ENCODE measurements around the gene HAPSTR1.

Gene HAPSTR1

GRCh38 chr16:9097266-9098219 lies 6.1 kb downstream of the HAPSTR1 start:
- DNase-seq: no peak

- DNase-seq: no peak
These were observed 7.1 kb downstream of the HAPSTR1 start for GRCh38 chr16:9098377-9099090.

GRCh38 chr16:9099131-9099625 lies 7.7 kb downstream of the HAPSTR1 start:
- DNase-seq: no peak

DNA sequence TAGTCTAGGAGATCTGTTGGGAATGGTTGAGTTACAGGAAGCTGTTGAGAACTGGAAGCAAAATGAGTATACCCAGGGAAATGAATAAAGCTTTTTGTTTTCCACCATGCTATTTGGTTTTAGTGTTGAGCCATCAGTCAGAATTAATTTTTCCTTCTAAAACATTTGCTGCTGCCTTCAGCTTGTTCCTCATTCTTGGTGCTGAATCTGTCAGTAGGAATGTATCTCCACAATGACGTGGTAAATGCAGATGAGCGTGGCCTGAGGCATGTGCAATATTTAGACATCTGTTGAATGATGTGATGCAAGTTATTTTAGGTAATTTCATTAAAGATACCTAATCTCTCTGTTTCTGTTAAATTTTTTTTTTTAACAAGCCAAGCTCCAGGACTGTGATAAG lies 10.9 kb downstream of the HAPSTR1 start:
- DNase-seq: no peak

DNA sequence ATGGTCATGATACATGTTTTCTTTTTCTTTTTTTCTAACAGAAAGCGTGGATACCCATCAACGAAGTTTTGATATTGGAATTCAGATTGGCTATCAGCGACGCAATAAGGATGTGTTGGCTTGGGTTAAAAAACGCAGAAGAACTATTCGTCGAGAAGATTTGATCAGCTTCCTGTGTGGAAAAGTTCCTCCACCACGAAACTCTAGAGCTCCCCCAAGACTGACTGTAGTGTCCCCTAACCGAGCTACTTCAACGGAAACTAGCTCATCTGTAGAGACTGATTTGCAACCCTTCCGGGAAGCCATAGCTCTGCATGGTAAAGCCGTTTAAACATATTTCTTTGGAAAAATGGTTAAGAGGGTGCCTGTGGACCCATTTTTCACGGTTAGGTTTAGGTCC lies 11.5 kb downstream of the HAPSTR1 start:
- DNase-seq: no peak

GRCh38 chr16:9103546-9103945 lies 12.1 kb downstream of the HAPSTR1 start:
- no peak for DNase-seq

- no peak for DNase-seq
These were observed 13.7 kb downstream of the HAPSTR1 start for GRCh38 chr16:9105189-9105588.

DNA sequence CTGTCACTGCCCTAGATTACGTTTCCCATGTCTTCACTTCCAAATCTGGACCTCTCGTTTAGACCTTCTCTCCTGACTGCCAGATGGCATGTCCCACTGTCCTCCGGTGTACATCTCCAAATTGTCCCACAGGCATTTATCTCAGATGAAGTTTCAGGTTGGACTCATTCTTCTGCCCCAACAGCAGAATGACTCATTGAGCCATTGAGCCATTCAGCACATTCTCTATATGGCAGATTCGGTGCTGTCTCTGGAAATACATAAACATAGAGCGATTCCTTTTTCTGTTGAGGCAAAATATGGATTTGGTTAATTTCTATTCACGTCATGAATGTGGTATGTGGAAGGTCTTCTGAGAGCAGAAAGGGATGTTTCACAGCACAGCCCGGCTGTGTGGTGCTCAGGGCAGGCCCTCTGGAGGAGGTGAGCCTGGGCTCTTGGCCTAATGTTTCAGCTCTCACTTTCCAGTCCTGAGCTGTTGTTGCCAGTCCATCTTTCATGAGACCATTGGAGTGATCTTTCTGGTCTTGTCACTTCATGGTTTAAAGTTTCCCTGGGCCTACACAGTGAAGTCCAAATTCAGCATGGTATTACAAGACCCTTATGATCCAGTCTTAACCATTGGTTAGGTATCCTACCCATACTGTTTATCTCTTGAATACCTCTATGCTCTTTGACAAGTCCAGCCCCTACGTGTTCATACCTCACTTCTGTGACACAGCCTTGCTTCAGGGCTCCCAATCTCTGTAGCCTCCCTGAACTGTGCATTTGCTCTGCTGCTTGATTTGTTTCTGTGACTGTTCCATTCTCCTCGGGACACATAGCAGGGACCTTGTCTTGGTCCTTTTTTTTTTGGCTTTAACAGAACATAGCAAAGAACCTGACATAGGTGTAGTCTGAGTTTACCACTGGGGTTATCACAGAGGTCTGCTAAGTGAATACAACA lies 15.9 kb downstream of the HAPSTR1 start:
- no peak for DNase-seq

- DNase-seq: no peak
These were observed 17.8 kb downstream of the HAPSTR1 start for GRCh38 chr16:9109255-9109654.

GRCh38 chr16:9112166-9112843 lies 20.9 kb downstream of the HAPSTR1 start:
- no peak for DNase-seq

GRCh38 chr16:9112844-9113186 lies 21.4 kb downstream of the HAPSTR1 start:
- DNase-seq: no peak

DNA sequence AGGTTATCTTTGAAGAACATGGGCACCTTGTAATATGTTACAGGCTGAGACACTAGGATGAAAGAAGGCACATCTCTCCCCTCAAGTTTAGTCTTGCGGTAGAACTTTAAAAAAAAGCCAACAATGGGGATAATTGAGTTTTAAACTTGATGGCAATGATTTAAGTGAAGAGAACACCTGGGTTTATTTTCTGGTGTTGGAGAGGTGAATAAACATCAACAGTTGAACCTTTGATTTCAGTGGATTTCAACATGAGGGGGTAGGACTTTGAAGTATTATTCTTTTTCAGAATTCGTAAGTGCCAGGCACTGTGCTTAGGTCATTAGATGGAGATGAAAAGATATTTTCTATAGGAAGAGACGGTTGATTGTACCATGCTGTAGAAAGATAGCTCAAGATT lies 22.3 kb downstream of the HAPSTR1 start:
- no peak for DNase-seq

DNA sequence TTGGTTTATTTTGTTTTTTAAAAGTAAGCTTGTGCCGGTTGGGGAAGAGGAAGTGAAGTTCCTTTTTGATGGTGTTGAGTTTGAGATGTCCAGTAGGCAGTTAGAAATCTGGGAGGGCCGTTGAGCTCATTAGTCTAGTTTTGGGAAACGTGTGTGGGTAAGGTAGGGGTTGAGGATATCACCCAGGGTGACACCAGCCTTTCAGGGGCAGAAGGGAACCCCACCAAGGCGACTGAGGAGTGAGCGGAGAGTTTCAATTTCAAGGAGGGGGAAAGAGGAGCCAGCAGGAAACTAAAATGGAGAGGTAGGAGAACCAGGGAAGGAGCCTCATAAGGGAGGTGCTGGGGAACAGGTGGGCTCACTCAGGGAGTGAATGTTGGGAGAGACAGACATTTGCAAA lies 22.7 kb downstream of the HAPSTR1 start:
- DNase-seq: no peak

DNA sequence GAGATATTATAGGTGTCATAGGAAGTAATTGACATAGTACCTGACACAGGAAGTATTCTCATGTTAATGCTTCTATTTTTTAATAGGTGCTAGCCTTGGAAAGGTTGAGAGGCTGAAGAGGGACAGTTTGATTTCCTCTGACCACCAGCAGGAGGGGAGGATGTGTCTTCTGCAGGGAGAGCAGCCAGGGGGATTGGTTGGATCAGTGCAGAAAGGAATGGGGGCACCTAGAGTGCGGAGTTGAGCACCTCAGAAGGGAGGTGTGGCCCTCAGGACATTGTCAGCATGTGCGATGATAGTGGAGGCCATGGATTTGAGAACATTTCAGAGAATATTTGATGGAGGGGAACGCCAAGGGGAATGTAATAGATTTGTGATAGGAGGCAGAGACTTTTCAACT lies 23.4 kb downstream of the HAPSTR1 start:
- no peak for DNase-seq

GRCh38 chr16:9115277-9115676 lies 23.8 kb downstream of the HAPSTR1 start:
- no peak for DNase-seq

- DNase-seq: no peak
These were observed 24.7 kb downstream of the HAPSTR1 start for GRCh38 chr16:9116141-9116540.

- no peak for DNase-seq
These were observed 26.7 kb downstream of the HAPSTR1 start for GRCh38 chr16:9118170-9118569.

DNA sequence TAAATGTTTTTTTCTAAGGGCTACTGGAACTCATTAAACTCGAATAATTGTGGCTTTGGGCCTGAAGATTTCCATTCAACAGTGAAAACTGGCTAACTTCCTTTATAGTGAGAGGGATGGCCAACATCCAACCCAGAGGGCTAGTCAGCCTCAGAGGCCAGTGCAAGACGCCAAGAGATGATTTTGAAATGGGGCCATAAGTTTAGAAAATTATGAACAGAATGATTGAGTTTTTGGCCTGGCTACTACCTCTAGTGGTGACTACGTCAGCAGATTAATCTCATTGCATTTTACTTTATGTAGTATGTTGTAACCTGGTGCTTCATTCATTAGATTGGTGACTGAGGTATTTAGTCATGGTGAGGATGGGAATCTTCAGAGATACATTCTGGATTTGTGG lies 28.4 kb downstream of the HAPSTR1 start:
- DNase-seq: no peak

DNA sequence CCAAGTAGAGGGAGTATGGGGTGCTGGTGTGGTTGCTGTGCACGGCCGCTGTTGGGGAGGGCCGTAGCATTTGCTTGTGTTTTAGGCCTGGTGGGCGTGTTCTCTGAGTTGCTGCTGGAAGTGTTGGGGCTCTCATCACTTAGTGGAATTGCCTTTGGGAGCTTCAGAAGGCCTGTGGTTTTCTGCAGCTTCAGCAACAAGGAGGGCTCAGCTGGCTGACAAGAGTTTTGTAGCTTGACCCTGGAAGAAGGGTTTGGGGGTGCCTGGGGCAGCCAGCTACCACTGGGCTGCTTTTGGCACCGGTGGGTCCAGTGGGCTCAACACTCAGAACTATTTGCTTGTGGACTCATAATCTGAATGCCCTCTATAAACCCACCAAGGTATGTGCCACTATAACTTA lies 30.9 kb downstream of the HAPSTR1 start:
- DNase-seq: no peak

DNA sequence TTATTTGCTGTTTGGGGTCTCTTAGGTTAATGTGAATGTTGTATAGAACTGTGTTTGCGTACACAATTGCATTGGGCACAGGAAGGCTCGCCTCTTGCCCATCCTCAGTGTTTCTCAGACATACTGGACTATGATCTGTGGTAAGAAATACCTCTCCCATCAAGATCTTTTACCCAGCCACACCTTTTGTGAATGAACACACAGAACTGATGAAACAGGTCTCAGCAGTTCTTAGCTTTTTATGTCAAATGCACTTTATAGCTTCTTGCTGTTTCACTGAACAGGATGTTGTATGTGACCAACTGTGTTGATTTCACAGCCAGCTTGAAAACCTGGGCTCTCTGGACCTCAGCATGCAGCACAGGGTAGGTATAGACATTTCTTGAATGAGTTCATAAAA lies 31.5 kb downstream of the HAPSTR1 start:
- DNase-seq: no peak

GRCh38 chr16:9123401-9123800 lies 32.0 kb downstream of the HAPSTR1 start:
- no peak for DNase-seq

DNA sequence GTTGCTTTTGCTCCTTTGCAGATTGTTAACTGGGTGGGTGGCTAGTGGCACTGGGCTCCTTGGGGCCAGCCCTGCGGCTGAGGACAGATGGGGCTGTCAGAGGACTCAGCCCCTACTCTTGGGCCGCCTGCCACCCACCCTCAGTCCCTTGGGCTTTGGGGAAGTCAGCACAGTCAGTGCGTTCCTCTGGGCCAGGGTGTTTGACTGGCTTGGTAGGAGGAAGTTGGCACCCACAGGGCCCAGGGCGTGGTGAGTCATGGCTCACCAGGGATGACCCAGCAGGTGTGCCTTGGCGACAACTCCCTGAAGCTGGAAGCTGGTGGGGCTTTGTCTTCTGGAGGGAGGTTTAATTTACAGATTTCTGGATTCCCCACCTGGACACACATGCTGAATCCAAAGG lies 32.4 kb downstream of the HAPSTR1 start:
- no peak for DNase-seq

All from activated effector memory CD4-positive, alpha-beta T cell treated with anti-CD3 and anti-CD28 coated beads, Interleukin-2, amount 50 U/mL, for 16 hours (primary cell).